IPS-15b (cell line): ENCODE data around the gene SUSD3.
"Not testable (repeated sequence)": the region's sequence is repeated elsewhere in the genome, so short reads cannot be mapped to it uniquely, and the experiment has no call there.

Source experiments
- H3K27me3 ChIP-seq: one replicate; pipeline ENCODE4 v1.6.1; 2013; ENCODE audit warnings: low read length; ENCODE audit not compliant: control insufficient read depth, insufficient read depth
- H3K36me3 ChIP-seq: one replicate; pipeline ENCODE4 v1.6.1; 2013; ENCODE audit warnings: low read length; ENCODE audit not compliant: control insufficient read depth, insufficient read depth
- H3K4me1 ChIP-seq: one replicate; pipeline ENCODE4 v1.6.1; 2013; ENCODE audit warnings: mild to moderate bottlenecking, low read length; ENCODE audit not compliant: control insufficient read depth, insufficient read depth
- H3K4me3 ChIP-seq: one replicate; pipeline ENCODE4 v1.5.1; 2013; ENCODE audit warnings: low read depth, low read length
- H3K9ac ChIP-seq: one replicate; pipeline ENCODE4 v1.6.1; 2013; ENCODE audit warnings: low read depth, mild to moderate bottlenecking, low read length
- H3K9me3 ChIP-seq: one replicate; pipeline ENCODE4 v1.6.1; 2013; ENCODE audit warnings: mild to moderate bottlenecking, low read length; ENCODE audit not compliant: control insufficient read depth, insufficient read depth

SUSD3 gene

DNA sequence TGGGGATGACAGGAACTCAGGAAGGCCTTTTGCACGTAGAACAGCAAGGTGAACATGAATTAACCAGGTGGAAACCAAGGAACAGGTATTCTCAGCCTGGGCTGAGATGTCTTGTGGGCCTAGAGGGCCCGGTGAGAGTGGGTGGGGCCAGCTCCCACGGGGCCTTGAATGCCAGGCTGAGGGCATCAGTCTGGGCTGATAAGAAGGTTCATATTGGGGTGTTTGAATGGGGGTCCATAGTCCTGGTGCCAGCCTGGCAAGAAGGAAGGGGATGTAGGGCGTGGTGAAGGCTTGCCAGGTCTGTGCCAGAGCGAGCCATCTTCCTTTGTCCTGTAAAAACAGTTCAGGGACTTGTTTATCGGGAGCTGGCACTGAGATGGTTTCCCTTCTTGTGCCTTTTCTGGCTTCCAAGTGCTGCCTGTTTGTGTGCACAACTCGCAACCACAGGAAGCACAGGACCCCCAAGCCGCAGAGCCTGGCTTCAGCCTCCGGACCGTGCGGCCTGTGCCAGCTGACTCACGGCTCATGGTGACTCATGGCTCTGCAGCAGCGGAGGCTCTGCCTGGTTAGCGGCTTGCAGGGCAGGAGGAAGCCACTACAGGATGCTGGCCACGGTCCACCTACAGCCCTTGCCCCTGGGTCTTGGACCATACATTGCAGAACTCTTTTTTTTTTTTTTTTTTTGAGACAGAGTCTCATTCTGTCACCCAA is 39.9 kb downstream of the SUSD3 start:
- H3K4me3 ChIP-seq, result no peak overlapping the region

DNA sequence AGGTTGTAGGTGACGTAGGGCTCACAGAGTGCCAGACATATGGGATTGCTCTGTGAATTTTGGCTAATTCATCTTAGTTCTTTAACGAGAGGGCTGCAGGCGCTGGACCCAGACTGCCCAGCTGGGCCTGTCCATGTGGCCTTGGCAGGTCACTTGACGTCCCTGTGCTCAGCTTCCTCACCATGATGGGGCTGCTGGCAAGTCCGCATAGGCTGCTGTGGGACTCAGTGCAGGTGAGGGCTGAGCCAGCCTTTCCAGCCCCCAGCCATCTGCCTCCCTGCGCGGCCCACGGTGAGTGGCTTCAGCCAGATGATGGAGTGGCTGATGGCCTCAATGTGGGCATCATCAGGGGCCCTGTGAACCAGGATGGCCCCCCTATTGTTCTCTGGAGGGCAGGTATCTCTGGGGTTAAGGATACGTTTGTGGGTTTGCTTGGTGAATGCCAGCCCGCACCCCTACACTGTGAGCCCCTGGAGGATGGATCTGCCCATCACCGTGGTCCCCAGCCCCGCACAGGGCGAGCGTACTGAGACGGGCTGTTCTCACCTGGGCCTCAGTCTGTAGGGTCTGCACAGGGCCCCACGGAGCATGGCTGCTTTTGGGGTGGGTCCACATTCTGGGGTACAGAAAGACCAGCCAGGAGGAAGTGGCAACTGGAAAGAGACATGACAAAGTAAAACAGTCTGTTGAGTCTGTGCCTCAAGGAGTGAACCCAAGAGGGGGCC is 41.2 kb downstream of the SUSD3 start:
- H3K36me3 ChIP-seq, result no peaks in the 10 kb centered on the region
- H3K9me3 ChIP-seq, result no peaks in the 10 kb centered on the region
- H3K9ac ChIP-seq, result no peak overlapping the region
- peaks cover 6% of the 10 kb centered on the region for H3K27me3 ChIP-seq
- H3K4me1 ChIP-seq, result peaks cover 3% of the 10 kb centered on the region
- no peak overlapping the region for H3K4me3 ChIP-seq

More for the DNA sequence above, 39.9 kb downstream of the SUSD3 start:
- H3K4me1 ChIP-seq, result peaks cover 3% of the 10 kb centered on the region
- peaks cover 6% of the 10 kb centered on the region for H3K27me3 ChIP-seq
- H3K9me3 ChIP-seq, result no peaks in the 10 kb centered on the region
- H3K9ac ChIP-seq, result no peak overlapping the region
- no peaks in the 10 kb centered on the region for H3K36me3 ChIP-seq

DNA sequence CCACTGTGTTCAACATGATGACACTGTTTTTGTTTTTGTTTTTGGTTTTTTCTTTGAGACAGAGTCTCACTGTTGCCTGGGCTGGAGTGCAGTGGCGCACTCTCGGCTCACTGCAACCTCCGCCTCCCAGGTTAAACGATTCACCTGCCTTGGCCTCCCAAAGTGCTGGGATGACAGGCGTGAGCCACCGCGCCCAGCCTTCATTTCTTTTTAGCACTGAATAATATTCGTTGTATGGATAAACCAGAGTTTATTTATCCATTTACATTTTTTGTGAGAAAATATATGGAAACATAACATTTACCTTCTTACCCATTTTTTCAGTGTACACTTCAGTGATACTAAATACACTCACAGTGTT is 41.8 kb downstream of the SUSD3 start:
- Histone ChIP-seq H3K4me1 (peaks cover 3% of the 10 kb centered on the region), H3K36me3 (no peaks in the 10 kb centered on the region), H3K9ac (no peak overlapping the region), H3K9me3 (no peaks in the 10 kb centered on the region), H3K27me3 (peaks cover 6% of the 10 kb centered on the region), H3K4me3 (no peak overlapping the region)

GRCh38 chr9:93101086-93101485 is 42.6 kb downstream of the SUSD3 start:
- not testable (repeated sequence) for H3K27me3 ChIP-seq, H3K9me3 ChIP-seq, H3K4me1 ChIP-seq, H3K4me3 ChIP-seq, H3K9ac ChIP-seq, H3K36me3 ChIP-seq

GRCh38 chr9:93105620-93106019 is 47.1 kb downstream of the SUSD3 start:
- Histone ChIP-seq H3K4me3 (no peak overlapping the region), H3K27me3 (no peaks in the 10 kb centered on the region), H3K9me3 (no peaks in the 10 kb centered on the region), H3K36me3 (peaks cover 3% of the 10 kb centered on the region), H3K9ac (no peak overlapping the region), H3K4me1 (no peaks in the 10 kb centered on the region)

GRCh38 chr9:93107151-93107824 is 48.8 kb downstream of the SUSD3 start:
- Histone ChIP-seq H3K4me3 (no peak overlapping the region), H3K4me1 (no peaks in the 10 kb centered on the region), H3K36me3 (peaks cover 4% of the 10 kb centered on the region), H3K9me3 (no peaks in the 10 kb centered on the region), H3K9ac (no peak overlapping the region), H3K27me3 (no peaks in the 10 kb centered on the region)

DNA sequence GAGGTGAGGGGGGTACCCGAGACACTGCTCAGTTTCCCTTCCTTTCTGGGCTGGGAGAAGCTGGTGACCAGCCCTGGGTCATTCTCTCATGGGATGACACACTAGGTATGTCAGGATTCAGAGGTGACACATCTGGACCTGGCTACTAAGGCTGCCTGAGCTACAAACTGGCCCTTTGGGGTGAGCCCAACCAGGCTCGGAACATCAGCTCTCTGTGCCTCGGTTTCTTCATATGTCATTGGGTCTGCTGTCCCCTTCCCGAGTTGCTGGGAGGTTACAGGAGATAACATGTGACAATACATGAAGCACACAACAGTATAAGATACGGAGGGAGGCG is 49.3 kb downstream of the SUSD3 start:
- Histone ChIP-seq H3K36me3 (peaks cover 7% of the 10 kb centered on the region), H3K4me1 (no peaks in the 10 kb centered on the region), H3K4me3 (no peak overlapping the region), H3K27me3 (no peaks in the 10 kb centered on the region), H3K9ac (no peak overlapping the region), H3K9me3 (no peaks in the 10 kb centered on the region)

- H3K9ac ChIP-seq, result no peak overlapping the region
- H3K27me3 ChIP-seq, result no peaks in the 10 kb centered on the region
- no peaks in the 10 kb centered on the region for H3K4me1 ChIP-seq
- H3K36me3 ChIP-seq, result peaks cover 7% of the 10 kb centered on the region
- no peaks in the 10 kb centered on the region for H3K9me3 ChIP-seq
- no peak overlapping the region for H3K4me3 ChIP-seq
Measured at GRCh38 chr9:93108291-93109041, 50.0 kb downstream of the SUSD3 start.

DNA sequence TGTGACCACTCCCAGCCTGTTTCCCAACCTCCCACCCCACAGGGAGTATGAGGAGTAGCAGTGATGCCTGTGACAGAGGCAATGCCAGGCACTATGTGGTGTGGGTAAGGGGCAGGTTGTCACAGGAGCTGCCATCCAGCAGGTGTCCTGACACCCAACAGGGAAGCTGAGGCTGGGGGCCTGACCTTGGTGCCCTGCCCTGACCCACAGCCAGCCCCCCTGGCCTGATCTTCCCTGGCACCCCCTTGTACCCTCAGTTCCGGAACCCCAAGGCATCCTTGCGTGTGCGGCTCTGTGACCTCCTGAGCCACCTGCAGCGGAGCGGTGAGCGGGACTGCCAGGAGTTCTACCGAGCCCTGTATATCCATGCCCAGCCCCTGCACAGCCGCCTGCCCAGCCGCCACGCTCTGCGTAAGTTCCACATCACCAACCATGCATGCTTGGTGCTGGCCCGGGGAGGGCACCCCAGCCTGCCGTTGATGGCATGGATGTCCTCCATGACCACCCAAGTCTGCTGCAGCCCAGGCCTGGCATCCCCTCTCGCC is 51.9 kb downstream of the SUSD3 start:
- Histone ChIP-seq H3K36me3 (peaks cover 7% of the 10 kb centered on the region), H3K9me3 (no peaks in the 10 kb centered on the region), H3K4me1 (no peaks in the 10 kb centered on the region), H3K27me3 (no peaks in the 10 kb centered on the region), H3K9ac (no peak overlapping the region), H3K4me3 (no peak overlapping the region)

- no peaks in the 10 kb centered on the region for H3K4me1 ChIP-seq
- H3K27me3 ChIP-seq, result no peaks in the 10 kb centered on the region
- H3K9me3 ChIP-seq, result no peaks in the 10 kb centered on the region
- peaks cover 7% of the 10 kb centered on the region for H3K36me3 ChIP-seq
- H3K9ac ChIP-seq, result no peak overlapping the region
- H3K4me3 ChIP-seq, result no peak overlapping the region
Measured at GRCh38 chr9:93111001-93111370, 52.5 kb downstream of the SUSD3 start.

- Histone ChIP-seq H3K27me3 (no peaks in the 10 kb centered on the region), H3K9ac (no peak overlapping the region)
Measured at GRCh38 chr9:93111371-93112115, 53.0 kb downstream of the SUSD3 start.

More at GRCh38 chr9:93111371-93112115, 53.0 kb downstream of the SUSD3 start:
- no peak overlapping the region for H3K4me3 ChIP-seq
- H3K4me1 ChIP-seq, result peaks cover 3% of the 10 kb centered on the region
- H3K36me3 ChIP-seq, result peaks cover 7% of the 10 kb centered on the region
- no peaks in the 10 kb centered on the region for H3K9me3 ChIP-seq
